GM21825 (cell line): ENCODE results near the gene EPDR1.
"Not testable (repeated sequence)": the region's sequence is repeated elsewhere in the genome, so short reads cannot be mapped to it uniquely, and the experiment has no call there.

Experiments
- ATAC-seq: cut with Tn5 transposase; IDR thresholded peaks from one replicate; pipeline ENCODE4 v1.9.1; 2021; ENCODE audit warnings: mild to moderate bottlenecking, moderate library complexity; ENCODE audit not compliant: unreplicated experiment

Gene EPDR1

GRCh38 chr7:37927773-37928444, 7.5 kb downstream of the EPDR1 start:
- ATAC-seq, result no peak

GRCh38 chr7:37928878-37929277, 8.4 kb downstream of the EPDR1 start:
- no peak for ATAC-seq

GRCh38 chr7:37930226-37930948, 9.9 kb downstream of the EPDR1 start:
- ATAC-seq, result no peak

- no peak for ATAC-seq
Observed at GRCh38 chr7:37932543-37932942, 12.1 kb downstream of the EPDR1 start.

- no peak for ATAC-seq
Observed at GRCh38 chr7:37933018-37933566, 12.7 kb downstream of the EPDR1 start.

GRCh38 chr7:37942934-37943610, 22.6 kb downstream of the EPDR1 start:
- ATAC-seq, result no peak

GRCh38 chr7:37943905-37944736, 23.7 kb downstream of the EPDR1 start:
- peak; percentile 56 for ATAC-seq

- no peak for ATAC-seq
Observed at GRCh38 chr7:37944737-37945054, 24.3 kb downstream of the EPDR1 start.

GRCh38 chr7:37945336-37945735, 24.9 kb downstream of the EPDR1 start:
- ATAC-seq, result no peak

GRCh38 chr7:37947138-37947940, 26.9 kb downstream of the EPDR1 start:
- no peak for ATAC-seq

GRCh38 chr7:37947941-37948210, 27.4 kb downstream of the EPDR1 start:
- ATAC-seq, result no peak

GRCh38 chr7:37952240-37952639, 31.8 kb downstream of the EPDR1 start:
- no peak for ATAC-seq

- ATAC-seq, result not testable (repeated sequence)
Observed at GRCh38 chr7:37954217-37954616, 33.8 kb downstream of the EPDR1 start.

GRCh38 chr7:37956791-37957190, 36.4 kb downstream of the EPDR1 start:
- ATAC-seq, result no peak

- no peak for ATAC-seq
Observed at GRCh38 chr7:37957221-37957970, 37.0 kb downstream of the EPDR1 start.

- ATAC-seq, result no peak
Observed at GRCh38 chr7:37960483-37960882, 40.0 kb downstream of the EPDR1 start.

GRCh38 chr7:37961251-37961650, 40.8 kb downstream of the EPDR1 start:
- ATAC-seq, result no peak

GRCh38 chr7:37964196-37964595, 43.8 kb downstream of the EPDR1 start:
- no peak for ATAC-seq

GRCh38 chr7:37970211-37970610, 49.8 kb downstream of the EPDR1 start:
- no peak for ATAC-seq

GRCh38 chr7:37971491-37971890, 51.1 kb downstream of the EPDR1 start:
- ATAC-seq, result no peak
